T-helper 1 cell treated with Interleukin-12 subunit alpha and Interleukin-12 subunit beta and Interleukin-4 antibody, amounts not matched to agents 30 ng/mL and 1 ng/mL, for 36 hours (primary cell): Measurements from ENCODE around the gene TP53TG5. TPM values are rescaled to one million over a fixed set of nuclear protein-coding genes. Genes with fewer than 3 reads are reported as not detected.

ENCODE experiments used
- intact Hi-C: fragments of 100-400 bp; cut with micrococcal nuclease; formaldehyde crosslinking; loops from one replicate; pipeline ENCODE4 v1.15.1; 2024
- total RNA-seq: library from RNA; stranded (reverse); gene quantifications from 2 replicates; pipeline ENCODE4 v1.2.3, GENCODE V29; 2022

The TP53TG5 gene
- total RNA-seq, 1 donor from 2014 or later: not detected

DNA sequence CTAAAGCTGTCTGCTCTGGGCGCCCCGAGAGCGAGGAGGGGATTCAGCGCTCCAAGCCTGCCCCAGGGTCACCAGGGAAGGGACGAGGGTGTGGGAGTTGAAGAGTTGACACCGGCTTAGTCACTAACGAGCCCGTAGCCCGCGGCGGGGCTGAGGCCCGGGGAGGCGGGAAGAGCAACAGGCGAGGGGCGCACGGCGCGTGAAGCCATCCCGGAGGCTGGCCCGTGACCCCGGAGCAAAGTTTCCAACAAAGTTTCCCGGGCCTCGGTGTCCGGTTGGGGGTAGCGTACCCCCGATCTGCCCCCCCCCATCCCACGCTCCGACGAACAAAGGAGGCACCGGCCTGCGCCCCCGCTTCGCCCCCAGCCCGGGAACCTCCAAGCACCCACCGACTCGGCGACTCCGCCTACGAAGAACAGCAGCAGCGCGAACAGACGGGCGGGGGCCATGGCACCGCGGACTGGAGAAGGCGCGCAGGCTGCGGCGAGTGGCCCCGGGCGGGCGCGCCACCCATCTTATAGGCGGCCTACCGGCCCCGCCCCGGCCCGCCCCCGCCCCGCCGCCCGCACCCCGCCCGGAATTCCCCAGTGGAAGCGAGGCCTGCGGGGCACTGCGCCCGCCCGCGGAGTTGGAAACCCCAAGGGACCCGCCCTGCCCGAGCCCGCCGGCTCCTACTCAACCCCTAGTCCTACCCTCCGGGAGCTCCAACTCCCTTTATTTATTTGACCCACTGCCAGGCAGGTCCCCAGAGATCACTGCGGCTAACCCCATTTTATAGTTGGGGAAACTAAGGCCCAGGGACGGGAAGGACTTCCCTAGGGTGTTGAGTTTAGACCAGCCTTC, 30.0 kb downstream of the TP53TG5 start, which contains the start of gene SDC4:
Gene SDC4, minus strand, starts transcription at position 489 of the 843 bp plus-strand sequence. Its CDS starts 40 bp downstream, at position 449.
- intact Hi-C loops: loop anchor here (1.0 to 2.0 kb wide), 3 partner anchors 7 to 69 kb away; partner anchors contain the start of genes PIGT and SYS1

DNA sequence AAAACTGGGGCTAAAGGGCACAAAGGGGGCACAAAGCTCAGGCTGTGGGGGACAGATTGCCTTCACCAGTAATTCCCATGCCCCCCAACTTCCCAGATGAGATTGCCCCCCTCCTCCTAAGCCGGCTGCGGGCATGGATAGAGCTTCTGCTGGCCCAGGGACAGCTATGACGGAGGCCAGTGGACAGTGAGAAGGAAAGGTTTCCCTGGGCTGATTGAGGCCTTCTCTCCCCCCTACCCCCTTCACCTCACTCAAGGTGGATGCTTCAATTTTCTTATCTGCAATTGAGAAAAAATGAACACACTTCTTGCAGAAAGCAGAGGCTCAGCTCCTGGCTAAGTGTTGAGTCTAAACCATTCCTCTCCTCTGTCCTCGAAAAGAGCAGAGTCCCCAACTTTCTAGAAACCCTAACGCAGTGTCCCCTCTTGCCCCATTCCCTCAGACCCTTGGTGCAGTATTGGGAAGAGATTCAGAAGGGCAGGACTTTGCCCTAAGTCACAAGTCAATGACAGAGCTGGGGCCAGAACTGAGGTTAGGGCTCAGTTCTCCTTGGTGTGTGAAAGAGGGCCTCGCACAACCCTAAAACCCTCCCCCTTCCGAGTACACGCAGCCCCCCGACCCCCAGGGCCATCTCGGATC, 30.7 kb downstream of the TP53TG5 start:
- intact Hi-C loops: loop anchor here (1.0 to 2.0 kb wide), 2 partner anchors 8 to 69 kb away; partner anchors contain the start of gene PIGT

DNA sequence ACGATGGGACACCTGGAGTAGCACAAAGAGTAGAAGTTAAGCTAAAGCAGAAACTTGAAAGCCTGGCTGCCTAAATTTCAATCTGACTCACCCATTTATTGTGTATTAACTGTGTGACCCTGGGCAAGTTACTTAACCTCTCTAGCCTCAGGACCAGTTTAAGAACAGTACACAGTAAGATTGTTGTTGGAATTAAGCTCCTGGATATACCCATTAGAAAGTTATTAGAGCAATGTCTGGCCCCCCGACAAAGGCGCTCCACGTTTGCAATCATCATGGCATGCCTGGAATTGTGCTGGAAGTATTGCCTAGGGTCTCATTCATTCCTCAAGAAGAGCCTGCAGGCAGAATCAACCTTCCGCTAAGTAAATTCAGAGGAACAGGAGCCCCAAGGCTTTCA, 31.3 kb downstream of the TP53TG5 start:
- intact Hi-C loops: loop anchor here (1.0 to 2.0 kb wide), 3 partner anchors 8 to 70 kb away; partner anchors contain the start of gene PIGT

DNA sequence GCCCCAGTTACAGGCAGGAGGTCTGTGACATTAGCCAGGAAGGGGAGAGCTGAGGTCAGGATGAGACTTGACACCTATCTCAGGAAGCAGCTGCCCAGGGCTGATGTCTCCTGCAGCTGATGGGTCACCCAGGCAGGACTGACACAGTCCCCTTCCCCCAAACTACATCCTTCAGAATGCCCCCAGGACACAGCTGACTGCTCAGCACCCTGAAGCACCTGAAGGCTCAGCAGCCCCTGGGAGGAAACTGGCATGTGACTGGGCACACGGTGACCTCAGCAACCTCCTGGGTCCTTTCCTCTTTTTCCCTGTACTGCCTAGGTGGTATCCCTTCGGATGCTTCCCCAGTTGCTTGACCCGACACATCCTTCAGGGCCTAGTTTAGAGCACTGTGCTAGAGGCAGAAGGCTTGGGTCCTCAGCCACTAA, 31.8 kb downstream of the TP53TG5 start:
- intact Hi-C loops: loop anchor here (1.0 to 2.0 kb wide), 2 partner anchors 27 to 70 kb away; partner anchors contain the start of gene PIGT

GRCh38 chr20:45345104-45345936, 32.8 kb downstream of the TP53TG5 start:
- intact Hi-C loops: no loop called here

GRCh38 chr20:45344168-45344860, 33.8 kb downstream of the TP53TG5 start:
- intact Hi-C loops: no loop called here

- intact Hi-C loops: no loop called here
These were observed 34.5 kb downstream of the TP53TG5 start for GRCh38 chr20:45343532-45344167.

DNA sequence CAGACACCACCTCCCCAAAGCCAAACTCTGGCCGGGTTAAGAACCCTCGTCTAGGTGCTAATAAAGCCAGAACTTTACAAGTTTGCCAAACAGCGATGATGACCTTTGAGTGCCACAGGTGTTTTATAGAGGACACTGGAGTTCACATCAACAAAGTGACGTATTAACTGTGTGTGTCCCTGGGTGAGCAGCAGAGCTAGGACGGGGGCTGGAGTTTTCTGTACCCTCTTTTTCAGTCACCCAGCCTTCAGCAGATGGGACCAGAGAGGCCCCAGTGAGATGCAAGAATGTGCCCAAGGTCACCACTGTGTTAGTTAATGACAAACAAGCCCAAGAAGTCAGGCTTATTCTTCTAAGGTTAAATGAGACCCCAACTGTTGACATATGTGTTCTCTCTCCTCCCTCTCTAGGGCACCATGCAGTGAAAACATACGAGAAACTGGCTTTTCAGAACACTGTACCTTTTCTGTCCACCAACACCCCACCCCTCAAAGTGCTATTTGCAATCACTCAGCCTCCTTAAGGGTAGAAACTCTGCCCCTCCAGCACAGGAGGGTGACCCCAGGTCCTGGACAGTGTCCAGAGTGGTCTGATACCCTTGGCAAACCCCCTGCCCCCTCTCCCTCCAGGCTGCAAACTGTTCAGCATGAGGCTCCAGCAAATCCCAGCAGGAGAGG, 35.1 kb downstream of the TP53TG5 start:
- intact Hi-C loops: no loop called here

- intact Hi-C loops: no loop called here
These were observed 35.9 kb downstream of the TP53TG5 start for GRCh38 chr20:45341939-45342854.

DNA sequence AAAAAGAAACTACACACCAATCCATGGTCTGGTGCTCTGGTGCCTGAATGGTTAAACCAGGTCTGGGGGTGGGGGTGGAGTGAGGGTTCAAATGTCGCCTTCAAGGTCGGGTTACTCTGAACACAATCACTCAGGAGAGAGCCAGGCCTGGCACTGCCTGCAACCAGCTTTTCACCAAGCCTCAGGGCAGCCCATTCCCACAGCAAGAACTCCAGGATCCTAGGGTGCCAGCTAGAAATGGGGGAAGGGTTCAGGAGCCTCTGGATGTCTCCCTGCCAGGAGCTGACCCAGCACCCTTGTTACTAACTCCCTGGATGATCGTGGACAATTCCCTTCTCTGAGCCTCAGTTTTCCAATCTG, 36.6 kb downstream of the TP53TG5 start:
- intact Hi-C loops: no loop called here

DNA sequence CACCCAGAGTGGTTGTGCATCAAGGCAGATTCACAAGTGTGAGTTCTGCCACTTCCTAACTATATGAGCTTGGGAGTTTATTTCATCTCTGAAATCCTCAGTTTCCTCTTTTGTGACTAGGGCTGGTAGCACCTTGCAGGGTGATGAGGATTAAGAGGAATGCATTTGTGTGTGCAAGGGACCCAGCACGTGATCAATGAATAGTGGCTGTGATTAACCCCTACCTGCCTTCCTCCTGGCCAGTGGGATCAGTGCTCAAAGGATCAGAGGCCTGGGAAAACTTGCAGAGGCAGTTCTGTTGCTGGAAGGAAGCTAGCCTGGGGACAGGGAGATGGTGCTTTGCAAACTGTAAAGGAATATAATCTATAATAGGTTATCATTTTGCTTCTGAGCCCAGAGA, 37.2 kb downstream of the TP53TG5 start:
- intact Hi-C loops: no loop called here

GRCh38 chr20:45340236-45340847, 37.8 kb downstream of the TP53TG5 start:
- intact Hi-C loops: no loop called here

- intact Hi-C loops: no loop called here
These were observed 38.3 kb downstream of the TP53TG5 start for GRCh38 chr20:45339799-45340198.

DNA sequence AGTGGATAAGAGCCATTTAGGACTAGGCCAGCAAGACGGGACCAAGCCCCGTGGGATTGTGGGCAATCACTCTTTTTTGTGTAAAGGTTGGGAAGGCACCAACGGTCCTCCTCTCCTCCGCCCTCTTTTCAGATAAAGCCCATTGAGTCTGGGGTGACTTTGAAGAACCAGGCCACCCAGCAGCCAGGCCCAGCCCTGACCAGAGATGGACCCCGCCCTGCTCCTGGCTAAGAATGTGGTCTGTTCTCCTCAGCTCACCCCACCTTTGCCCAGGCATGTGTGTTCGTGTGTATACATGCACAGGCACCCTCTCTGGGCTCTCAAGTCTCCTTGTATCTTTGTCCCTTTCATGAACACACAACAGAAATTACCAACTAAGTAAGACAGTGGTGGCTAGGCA, 39.0 kb downstream of the TP53TG5 start:
- intact Hi-C loops: no loop called here

- intact Hi-C loops: no loop called here
These were observed 39.7 kb downstream of the TP53TG5 start for GRCh38 chr20:45338121-45339030.

- intact Hi-C loops: no loop called here
These were observed 40.6 kb downstream of the TP53TG5 start for GRCh38 chr20:45337367-45338120.
